Panc1 (cell line): ENCODE measurements around the gene MYO19. TPM values are rescaled to one million over a fixed set of nuclear protein-coding genes. Genes with fewer than 3 reads are reported as not detected.

ENCODE experiments used
- ATAC-seq: fragments of 200-7000 bp; cut with Tn5 transposase; 2 replicates; pipeline ENCODE4 v1.9.1; 2020; ENCODE audit warnings: mild to moderate bottlenecking, moderate library complexity
- BruUV-seq: library from RNA; stranded (reverse); fragments of 400-500 nt; replicated peaks from 2 replicates; lab custom pipeline; 2021; lab: Mats Ljungman, UMichigan
- CTCF ChIA-PET: fragments of 300-600 bp; sonication (Branson Sonifier 250); formaldehyde crosslinking; loops from one replicate; lab custom pipeline; 2022; ENCODE audit warnings: antibody characterized with exemption; lab: Charles Lee
- POLR2A ChIA-PET: fragments of 300-600 bp; sonication (Branson Sonifier 250); formaldehyde crosslinking; loops from one replicate; lab custom pipeline; 2022; ENCODE audit warnings: antibody characterized with exemption; lab: Charles Lee
- DNase-seq: peaks from one replicate; pipeline ENCODE4 v3.0.0-alpha.2; 2010; ENCODE audit warnings: low read depth, low spot score
- H3K27ac ChIP-seq: 2 replicates; pipeline ENCODE4 v1.5.1; 2011; ENCODE audit warnings: mild to moderate bottlenecking, low read length, inconsistent platforms
- H3K27me3 ChIP-seq: fragments of 200-500 bp; sonication (Bioruptor generic); 2 replicates; pipeline ENCODE4 v1.6.0; 2014; ENCODE audit warnings: low read length, inconsistent platforms; ENCODE audit not compliant: control insufficient read depth, insufficient read depth
- H3K36me3 ChIP-seq: fragments of 200-500 bp; sonication (Bioruptor generic); 2 replicates; pipeline ENCODE4 v1.5.1; 2014; ENCODE audit warnings: inconsistent platforms, mild to moderate bottlenecking, low read length, moderate library complexity; ENCODE audit not compliant: control insufficient read depth, insufficient read depth
- H3K4me1 ChIP-seq: 2 replicates; pipeline ENCODE4 v1.5.1; 2011; ENCODE audit warnings: inconsistent platforms, mild to moderate bottlenecking, low read length, moderate library complexity; ENCODE audit not compliant: control insufficient read depth, insufficient read depth
- H3K4me3 ChIP-seq, 2 experiments: 2 replicates each; pipeline ENCODE4 v1.5.1; 2011 to 2012; ENCODE audit warnings: low read depth in 2 of 2, low read length in 2 of 2, mild to moderate bottlenecking in 2 of 2, inconsistent platforms in 1 of 2, moderate library complexity in 1 of 2
- H3K9me3 ChIP-seq: fragments of 200-500 bp; sonication (Bioruptor generic); 2 replicates; pipeline ENCODE4 v1.5.1; 2014; ENCODE audit warnings: low read depth, mild to moderate bottlenecking, inconsistent platforms, low read length, moderate library complexity; ENCODE audit not compliant: control insufficient read depth, insufficient read depth
- POLR2AphosphoS5 ChIP-seq: IDR thresholded peaks from 2 replicates; pipeline ENCODE4 v1.6.1; 2012; ENCODE audit warnings: mild to moderate bottlenecking, low read depth, low read length, moderate library complexity
- REST ChIP-seq, 2 experiments: IDR thresholded peaks; 2 replicates each; pipeline ENCODE4 v1.6.1; 2011 to 2012; ENCODE audit warnings: low read depth in 2 of 2, control low read depth in 1 of 2, low read length in 1 of 2, mild to moderate bottlenecking in 1 of 2, moderate library complexity in 1 of 2; ENCODE audit not compliant: insufficient read depth in 1 of 2
- SIN3A ChIP-seq: IDR thresholded peaks from 2 replicates; pipeline ENCODE4 v1.6.1; 2012; ENCODE audit warnings: low read depth, mild to moderate bottlenecking, low read length, moderate library complexity, borderline replicate concordance; ENCODE audit not compliant: insufficient read depth
- TCF7L2 ChIP-seq: IDR thresholded peaks from 2 replicates; pipeline ENCODE4 v1.6.1; 2011; ENCODE audit warnings: mild to moderate bottlenecking, low read depth, low read length, inconsistent platforms
- in situ Hi-C: cut with HindIII; loops from 2 replicates; pipeline ENCODE4 v1.10.0; 2016; ENCODE audit warnings: low sequenced_read_pairs, low pct_unique_long_range_greater_than_20kb
- intact Hi-C: fragments of 100-400 bp; cut with micrococcal nuclease; formaldehyde crosslinking; loops from one replicate; pipeline ENCODE4 v1.10.0; 2022; ENCODE audit not compliant: unreplicated experiment
- total RNA-seq: library from RNA; stranded (reverse); gene quantifications from one replicate; pipeline ENCODE4 v1.2.1, GENCODE V29; 2021; ENCODE audit not compliant: unreplicated experiment
- TF ChIP-seq, protein P1 (sequence below): fragments of 450-650 bp; IDR thresholded peaks from 2 replicates; pipeline ENCODE4 v1.5.1; 2017; ENCODE audit warnings: mild to moderate bottlenecking

The MYO19 gene
- total RNA-seq, 1 experiment from 2014 or later, result 88.0 TPM

GRCh38 chr17:36496018-36496789 lies 38.5 kb downstream of the MYO19 start:
- ATAC-seq (no peak), DNase-seq (no peak)
- no peak for TF ChIP-seq TCF7L2
- no peak for TF ChIP-seq REST (IDR thresholded peaks at IDR 0.05; ENCODE audit: insufficient read depth in 1 of 2, low read depth in 2 of 2, low read length in 1 of 2)
- no peak for TF ChIP-seq SIN3A
- TF ChIP-seq POLR2AphosphoS5, result no peak
- TF ChIP-seq, protein P1, sequence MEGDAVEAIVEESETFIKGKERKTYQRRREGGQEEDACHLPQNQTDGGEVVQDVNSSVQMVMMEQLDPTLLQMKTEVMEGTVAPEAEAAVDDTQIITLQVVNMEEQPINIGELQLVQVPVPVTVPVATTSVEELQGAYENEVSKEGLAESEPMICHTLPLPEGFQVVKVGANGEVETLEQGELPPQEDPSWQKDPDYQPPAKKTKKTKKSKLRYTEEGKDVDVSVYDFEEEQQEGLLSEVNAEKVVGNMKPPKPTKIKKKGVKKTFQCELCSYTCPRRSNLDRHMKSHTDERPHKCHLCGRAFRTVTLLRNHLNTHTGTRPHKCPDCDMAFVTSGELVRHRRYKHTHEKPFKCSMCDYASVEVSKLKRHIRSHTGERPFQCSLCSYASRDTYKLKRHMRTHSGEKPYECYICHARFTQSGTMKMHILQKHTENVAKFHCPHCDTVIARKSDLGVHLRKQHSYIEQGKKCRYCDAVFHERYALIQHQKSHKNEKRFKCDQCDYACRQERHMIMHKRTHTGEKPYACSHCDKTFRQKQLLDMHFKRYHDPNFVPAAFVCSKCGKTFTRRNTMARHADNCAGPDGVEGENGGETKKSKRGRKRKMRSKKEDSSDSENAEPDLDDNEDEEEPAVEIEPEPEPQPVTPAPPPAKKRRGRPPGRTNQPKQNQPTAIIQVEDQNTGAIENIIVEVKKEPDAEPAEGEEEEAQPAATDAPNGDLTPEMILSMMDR, result no peak
- Histone ChIP-seq H3K36me3 (peaks cover 17% of the 10 kb centered on the region), H3K4me1 (no peaks in the 10 kb centered on the region), H3K27me3 (no peaks in the 10 kb centered on the region), H3K9me3 (no peaks in the 10 kb centered on the region), H3K27ac (no peak overlapping the region), H3K4me3 (no peak overlapping the region)
- POLR2A ChIA-PET, result no interaction called here
- BruUV-seq, result no TSS peak
- CTCF ChIA-PET, result no interaction called here
- in situ Hi-C loops (no loop called here), intact Hi-C loops (no loop called here)

DNA sequence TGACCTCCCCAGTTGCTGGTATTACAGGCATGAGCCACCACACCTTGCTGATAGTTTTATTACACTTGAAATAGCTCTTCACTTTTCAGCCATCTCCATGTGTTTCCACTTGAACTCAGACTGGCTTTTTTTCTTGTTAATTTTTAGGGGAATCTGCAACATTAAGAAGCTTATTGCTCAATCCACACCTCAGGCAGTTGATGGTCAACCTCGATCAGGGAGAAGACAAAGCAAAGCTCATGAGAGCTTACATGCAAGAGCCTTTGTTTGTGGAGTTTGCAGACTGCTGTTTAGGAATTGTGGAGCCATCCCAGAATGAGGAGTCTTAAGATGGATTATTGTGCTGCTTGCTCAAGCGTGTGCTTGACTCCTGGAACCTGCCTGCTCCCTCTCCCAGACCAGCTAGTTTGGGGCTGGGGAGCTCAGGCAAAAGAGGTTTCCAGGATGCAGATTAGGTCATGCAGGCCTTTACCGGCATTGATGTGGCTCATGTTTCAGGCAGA lies 39.5 kb downstream of the MYO19 start:
- no peak for TF ChIP-seq REST (IDR thresholded peaks at IDR 0.05; ENCODE audit: insufficient read depth in 1 of 2, low read depth in 2 of 2, low read length in 1 of 2)
- TF ChIP-seq POLR2AphosphoS5, result no peak
- TF ChIP-seq, protein P1, result no peak
- TF ChIP-seq TCF7L2, result no peak
- no peak for TF ChIP-seq SIN3A
- H3K9me3 ChIP-seq, result no peaks in the 10 kb centered on the region
- peaks cover 17% of the 10 kb centered on the region for H3K36me3 ChIP-seq
- H3K27ac ChIP-seq, result no peak overlapping the region
- no peaks in the 10 kb centered on the region for H3K27me3 ChIP-seq
- POLR2A ChIA-PET, result interaction anchor here (0.6 kb wide), 1 partner anchor 369 kb away, joined by 3 read pairs; no protein-coding TSS in a partner anchor
- in situ Hi-C loops, result no loop called here
- BruUV-seq, result no TSS peak
- no peak overlapping the region for H3K4me3 ChIP-seq
- no peak for ATAC-seq
- DNase-seq, result no peak
- no peaks in the 10 kb centered on the region for H3K4me1 ChIP-seq
- intact Hi-C loops, result no loop called here
- CTCF ChIA-PET, result no interaction called here
